Mesodermal cell (in vitro differentiated cells): ENCODE results near the gene LSS.

Experiments used
- H3K27ac ChIP-seq: 2 replicates; pipeline ENCODE4 v1.7.0; 2013; ENCODE audit warnings: mild to moderate bottlenecking, low read depth, low read length, moderate library complexity; ENCODE audit not compliant: severe bottlenecking
- H3K36me3 ChIP-seq: 2 replicates; pipeline ENCODE4 v1.7.1; 2013; ENCODE audit warnings: mild to moderate bottlenecking, low read length, moderate library complexity; ENCODE audit not compliant: control insufficient read depth, insufficient read depth
- H3K4me1 ChIP-seq: one replicate; pipeline ENCODE4 v1.7.1; 2013; ENCODE audit warnings: mild to moderate bottlenecking, low read length; ENCODE audit not compliant: insufficient read depth, control insufficient read depth, poor library complexity, severe bottlenecking
- H3K4me3 ChIP-seq: 2 replicates; pipeline ENCODE4 v1.7.0; 2013; ENCODE audit warnings: low read length, control low read depth, mild to moderate bottlenecking; ENCODE audit not compliant: insufficient read depth, poor library complexity, severe bottlenecking; ENCODE audit errors: extremely low read depth
- H3K9me3 ChIP-seq: 2 replicates; pipeline ENCODE4 v1.7.1; 2013; ENCODE audit warnings: mild to moderate bottlenecking, low read length, moderate library complexity; ENCODE audit not compliant: control insufficient read depth
- WGBS, 2 experiments: methylation state at CpG; one replicate each; pipeline ENCODE4 v1.1.5; 2013; ENCODE audit warnings: missing lambda C conversion rate in 2 of 2; ENCODE audit not compliant: insufficient coverage in 2 of 2; 5-methylcytosine and 5-hydroxymethylcytosine counted together

The LSS gene

GRCh38 chr21:46255758-46256337 is 27.3 kb upstream of the LSS start:
- H3K4me1 ChIP-seq = no peaks in the 10 kb centered on the region
- H3K36me3 ChIP-seq = peaks cover 98% of the 10 kb centered on the region
- H3K4me3 ChIP-seq = no peak overlapping the region
- no peak overlapping the region for H3K27ac ChIP-seq
- H3K9me3 ChIP-seq = no peaks in the 10 kb centered on the region
- WGBS, 2 experiments = 88 to 92% methylated on average over 4 to 6 of the region's 6 CpGs

DNA sequence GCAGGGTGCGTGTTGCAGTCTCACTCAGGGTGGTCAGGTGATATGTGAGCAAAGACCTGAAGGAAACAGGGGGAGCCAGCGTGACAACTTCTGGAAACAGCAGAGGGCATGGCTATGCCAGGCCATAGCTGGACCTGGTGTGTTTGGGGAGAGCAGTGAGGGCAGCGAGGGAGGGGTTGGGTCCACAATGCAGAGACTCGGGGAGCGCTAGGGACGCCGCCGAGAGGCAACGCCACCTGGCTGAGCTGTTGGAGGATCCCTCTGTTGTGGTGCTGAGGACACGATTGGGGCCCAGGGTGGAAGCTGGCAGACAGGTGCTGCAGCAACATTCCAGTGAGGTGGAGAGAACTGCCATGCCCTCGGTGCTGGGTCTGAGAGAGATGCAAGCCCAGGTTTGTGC is 26.6 kb upstream of the LSS start:
- Histone ChIP-seq H3K27ac (no peak overlapping the region), H3K4me3 (no peak overlapping the region), H3K36me3 (peaks cover 98% of the 10 kb centered on the region), H3K9me3 (no peaks in the 10 kb centered on the region), H3K4me1 (no peaks in the 10 kb centered on the region)
- WGBS, 2 experiments = 97 to 98% methylated on average over 11 of the region's 11 CpGs

GRCh38 chr21:46254208-46254975 is 25.8 kb upstream of the LSS start:
- Histone ChIP-seq H3K4me3 (no peak overlapping the region), H3K9me3 (no peaks in the 10 kb centered on the region), H3K27ac (peak overlapping the region; percentile 45), H3K4me1 (no peaks in the 10 kb centered on the region), H3K36me3 (peaks cover 98% of the 10 kb centered on the region)
- 96% methylated on average over 10 to 12 of the region's 12 CpGs for WGBS, 2 experiments

GRCh38 chr21:46253610-46254124 is 25.1 kb upstream of the LSS start:
- Histone ChIP-seq H3K9me3 (no peaks in the 10 kb centered on the region), H3K4me3 (no peak overlapping the region), H3K36me3 (peaks cover 100% of the 10 kb centered on the region), H3K27ac (peak overlapping the region; percentile 45), H3K4me1 (no peaks in the 10 kb centered on the region)
- WGBS, 2 experiments = 93 to 94% methylated on average over 5 to 6 of the region's 8 CpGs

- Histone ChIP-seq H3K4me1 (no peaks in the 10 kb centered on the region), H3K9me3 (no peaks in the 10 kb centered on the region), H3K27ac (no peak overlapping the region), H3K36me3 (peaks cover 99% of the 10 kb centered on the region), H3K4me3 (no peak overlapping the region)
- 94 to 100% methylated on average over 2 to 3 of the region's 4 CpGs for WGBS, 2 experiments
Measured at GRCh38 chr21:46252840-46253239, 24.3 kb upstream of the LSS start.

DNA sequence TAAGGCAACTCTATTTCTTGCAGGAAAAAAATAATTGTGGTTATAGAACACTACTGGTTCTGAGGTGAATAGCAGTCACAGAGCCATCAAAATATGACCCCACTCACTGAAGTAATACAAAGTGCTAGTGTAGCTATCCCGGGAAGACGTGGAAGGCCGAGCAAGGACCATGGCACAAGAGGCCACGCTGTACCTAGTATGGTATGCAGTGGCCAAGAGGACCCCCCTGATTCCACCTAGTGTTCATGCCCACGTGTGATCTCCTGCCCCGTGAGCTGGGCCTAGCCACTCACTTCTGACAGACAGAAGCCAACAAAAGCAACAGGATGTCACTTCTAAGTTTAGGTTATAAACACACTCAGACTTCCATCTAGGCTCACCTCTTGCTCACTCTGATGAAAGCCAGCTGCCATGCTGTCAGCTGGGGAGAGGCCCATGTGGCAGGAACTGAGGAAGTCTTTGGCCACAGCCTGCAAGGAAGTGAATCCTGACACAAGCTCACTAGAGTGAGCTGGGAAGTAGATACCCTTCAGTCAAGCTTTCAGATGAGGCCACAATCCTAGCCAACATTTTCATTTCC is 21.7 kb upstream of the LSS start:
- H3K9me3 ChIP-seq = no peaks in the 10 kb centered on the region
- H3K4me3 ChIP-seq = no peak overlapping the region
- no peak overlapping the region for H3K27ac ChIP-seq
- peaks cover 94% of the 10 kb centered on the region for H3K36me3 ChIP-seq
- WGBS, 2 experiments = 95 to 96% methylated on average over 6 of the region's 6 CpGs
- H3K4me1 ChIP-seq = no peaks in the 10 kb centered on the region

DNA sequence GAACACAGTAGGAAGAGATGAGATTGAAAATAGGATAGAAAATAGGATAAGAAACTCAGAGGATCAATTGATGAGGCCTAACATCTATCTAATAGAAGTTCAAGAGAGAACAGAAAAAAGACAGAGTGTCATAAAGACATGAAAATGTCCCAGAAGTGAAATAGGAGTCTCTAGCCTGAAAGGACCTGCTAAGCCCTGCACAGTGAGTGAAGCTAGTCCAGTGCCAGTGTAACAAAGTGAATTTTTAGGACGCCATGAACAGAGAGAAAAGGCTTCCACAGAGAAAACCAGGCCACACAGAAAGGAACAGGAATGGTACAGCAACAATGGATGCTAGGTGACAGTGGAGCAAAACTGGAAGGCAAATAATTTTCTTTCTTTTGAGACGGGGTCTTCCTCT is 20.3 kb upstream of the LSS start:
- H3K4me1 ChIP-seq = no peaks in the 10 kb centered on the region
- WGBS, 2 experiments = 93 to 94% methylated on average over 2 of the region's 2 CpGs
- H3K4me3 ChIP-seq = no peak overlapping the region
- H3K27ac ChIP-seq = no peak overlapping the region
- H3K9me3 ChIP-seq = no peaks in the 10 kb centered on the region
- peaks cover 94% of the 10 kb centered on the region for H3K36me3 ChIP-seq

- Histone ChIP-seq H3K27ac (no peak overlapping the region), H3K36me3 (peaks cover 94% of the 10 kb centered on the region), H3K4me3 (no peak overlapping the region), H3K4me1 (no peaks in the 10 kb centered on the region), H3K9me3 (no peaks in the 10 kb centered on the region)
- no CpG with 5 or more reads among the region's 1 CpG for WGBS, 2 experiments
Measured at GRCh38 chr21:46248422-46248782, 19.8 kb upstream of the LSS start.

GRCh38 chr21:46247699-46248421 is 19.3 kb upstream of the LSS start:
- 92 to 100% methylated on average over 3 of the region's 3 CpGs for WGBS, 2 experiments
- H3K36me3 ChIP-seq = peaks cover 94% of the 10 kb centered on the region
- no peak overlapping the region for H3K27ac ChIP-seq
- no peaks in the 10 kb centered on the region for H3K9me3 ChIP-seq
- no peak overlapping the region for H3K4me3 ChIP-seq
- no peaks in the 10 kb centered on the region for H3K4me1 ChIP-seq

- no peak overlapping the region for H3K27ac ChIP-seq
- H3K4me1 ChIP-seq = no peaks in the 10 kb centered on the region
- H3K36me3 ChIP-seq = peaks cover 92% of the 10 kb centered on the region
- 98% methylated on average over 5 of the region's 6 CpGs for WGBS, 2 experiments
- H3K4me3 ChIP-seq = no peak overlapping the region
- no peaks in the 10 kb centered on the region for H3K9me3 ChIP-seq
Measured at GRCh38 chr21:46246345-46246744, 17.8 kb upstream of the LSS start.
